Measurements from ENCODE around the gene LCN6.

The LCN6 gene

GRCh38 chr9:136726631-136727191 lies 21.6 kb downstream of the LCN6 start:
- peak in 1 of 2 donors; percentile 13 for DNase-seq (ENCODE audit: low read depth in 2 of 2, low spot score in 1 of 2)

DNA sequence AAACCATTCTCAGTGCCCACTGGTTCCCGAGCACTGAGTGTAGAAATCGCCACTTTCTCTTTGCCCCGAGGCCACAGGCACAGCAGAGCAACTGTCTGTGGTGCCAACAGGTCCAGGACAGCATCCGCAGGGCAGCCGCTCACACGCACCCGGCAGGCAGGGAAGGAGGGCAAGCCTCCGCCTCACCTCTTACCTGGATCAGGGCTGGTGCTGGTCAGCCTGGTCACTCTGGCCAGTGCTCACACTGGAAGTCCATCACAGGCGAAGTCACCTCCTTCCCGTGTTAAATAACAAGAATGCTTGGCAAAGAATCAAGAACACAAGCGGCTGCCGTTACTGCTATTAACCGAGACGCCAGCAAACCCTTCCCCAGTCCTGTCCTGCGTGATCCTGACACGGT lies 22.2 kb downstream of the LCN6 start:
- DNase-seq (ENCODE audit: low read depth in 2 of 2, low spot score in 1 of 2), result no peak

DNA sequence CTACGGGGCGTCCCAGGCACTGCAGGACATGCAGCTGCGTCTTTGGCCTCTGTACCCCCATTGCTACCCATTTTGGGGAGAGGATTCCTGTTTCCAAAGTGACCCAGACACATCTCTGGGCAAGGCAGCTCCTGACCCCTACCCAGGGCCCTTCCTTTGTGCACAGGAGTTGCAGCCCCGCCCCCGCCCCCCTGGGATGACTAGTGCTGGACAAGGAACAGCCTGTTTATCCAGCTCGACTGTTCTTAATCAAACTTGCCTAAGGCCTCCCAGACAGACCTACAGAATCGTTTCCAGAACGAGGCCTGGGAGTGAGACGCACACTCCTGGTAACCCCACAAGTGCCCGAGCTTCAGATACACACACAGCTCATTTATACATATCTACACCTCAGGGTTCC lies 22.7 kb downstream of the LCN6 start:
- no peak for DNase-seq (ENCODE audit: low read depth in 2 of 2, low spot score in 1 of 2)

DNA sequence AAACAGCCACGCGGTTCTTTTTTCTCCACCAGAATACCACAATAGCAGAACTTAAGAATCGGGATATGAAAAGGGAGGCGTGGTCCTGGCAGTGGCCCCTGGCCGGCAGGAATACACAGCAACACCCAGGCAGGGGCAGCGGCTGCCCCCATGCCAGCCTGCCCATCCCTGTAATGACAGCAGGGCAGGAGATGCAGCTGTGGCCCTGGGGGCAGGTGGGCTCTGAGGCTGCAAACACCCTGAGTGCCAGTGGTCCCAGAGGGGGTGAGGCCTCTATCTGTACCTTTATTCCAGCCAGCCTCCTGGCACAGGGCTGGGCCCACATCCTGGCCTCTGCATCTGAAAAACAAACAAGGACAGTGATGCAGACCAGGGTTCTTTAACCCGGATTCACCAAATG lies 23.6 kb downstream of the LCN6 start:
- no peak for DNase-seq (ENCODE audit: low read depth in 2 of 2, low spot score in 1 of 2)

DNA sequence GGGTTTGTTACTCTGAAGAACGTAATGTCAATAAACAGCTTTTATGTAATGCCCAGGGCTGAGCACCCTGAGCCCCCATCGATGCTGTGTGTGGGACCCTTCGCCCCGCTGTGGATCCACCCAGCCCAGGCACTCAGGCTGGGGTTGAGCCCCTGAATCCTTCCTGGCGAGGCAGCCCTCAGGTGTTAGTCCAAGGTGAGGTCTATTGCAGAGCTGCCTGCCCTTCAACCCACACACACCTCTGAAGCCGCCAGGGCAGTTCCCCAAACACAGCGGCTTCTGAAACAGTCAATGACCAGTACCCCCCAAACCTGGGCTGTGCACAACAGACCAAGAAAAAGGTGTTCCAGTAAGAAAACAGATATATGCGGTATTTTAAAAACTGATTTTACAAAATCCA lies 24.3 kb downstream of the LCN6 start:
- no peak for DNase-seq (ENCODE audit: low read depth in 2 of 2, low spot score in 1 of 2)

GRCh38 chr9:136723362-136723976 lies 24.9 kb downstream of the LCN6 start:
- DNase-seq (ENCODE audit: low read depth in 2 of 2, low spot score in 1 of 2), result no peak

GRCh38 chr9:136722969-136723356 lies 25.4 kb downstream of the LCN6 start:
- no peak for DNase-seq (ENCODE audit: low read depth in 2 of 2, low spot score in 1 of 2)

DNA sequence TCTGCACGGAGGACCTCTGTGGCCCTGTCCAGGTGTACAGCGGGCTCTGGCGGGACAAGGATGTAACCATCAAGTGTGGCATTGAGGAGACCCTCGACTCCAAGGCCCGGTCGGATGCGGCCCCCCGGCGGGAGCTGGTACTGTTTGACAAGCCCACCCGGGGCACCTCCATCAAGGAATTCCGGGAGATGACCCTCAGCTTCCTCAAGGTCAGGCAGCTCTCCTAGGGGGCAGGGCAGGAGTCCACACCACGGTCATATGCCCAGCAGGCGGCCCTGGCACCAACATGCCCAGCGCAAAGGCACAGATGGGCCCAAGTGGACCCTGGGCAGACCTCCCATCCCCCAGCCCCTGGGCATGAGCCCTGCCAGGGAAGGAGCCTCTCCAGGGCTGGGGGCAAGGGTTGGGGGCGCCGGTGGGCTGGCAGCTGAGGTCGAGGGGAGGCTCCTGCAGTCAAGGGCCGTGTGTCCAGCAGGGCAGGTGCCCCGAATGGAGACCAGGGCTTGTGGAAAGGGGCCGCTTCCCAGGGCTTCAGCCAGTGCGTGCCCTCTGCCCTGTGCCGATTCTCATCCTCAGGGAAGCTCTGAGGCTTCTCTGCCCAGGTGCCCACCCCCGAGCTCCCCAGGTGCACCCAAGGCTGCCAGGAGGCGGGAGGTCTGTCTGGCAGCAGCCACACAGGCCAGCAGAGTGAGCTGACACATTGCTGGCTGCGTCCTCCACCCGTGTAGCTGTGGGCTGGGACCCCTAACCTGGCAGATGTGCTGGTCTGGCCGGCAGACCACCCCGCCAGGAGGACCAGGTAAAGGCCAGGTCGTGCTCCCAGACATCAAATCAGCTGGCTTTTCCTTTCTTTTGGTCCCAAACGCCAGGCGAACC lies 26.0 kb downstream of the LCN6 start:
- DNase-seq (ENCODE audit: low read depth in 2 of 2, low spot score in 1 of 2), result no peak

GRCh38 chr9:136721339-136722092 lies 26.8 kb downstream of the LCN6 start:
- no peak for DNase-seq (ENCODE audit: low read depth in 2 of 2, low spot score in 1 of 2)

DNA sequence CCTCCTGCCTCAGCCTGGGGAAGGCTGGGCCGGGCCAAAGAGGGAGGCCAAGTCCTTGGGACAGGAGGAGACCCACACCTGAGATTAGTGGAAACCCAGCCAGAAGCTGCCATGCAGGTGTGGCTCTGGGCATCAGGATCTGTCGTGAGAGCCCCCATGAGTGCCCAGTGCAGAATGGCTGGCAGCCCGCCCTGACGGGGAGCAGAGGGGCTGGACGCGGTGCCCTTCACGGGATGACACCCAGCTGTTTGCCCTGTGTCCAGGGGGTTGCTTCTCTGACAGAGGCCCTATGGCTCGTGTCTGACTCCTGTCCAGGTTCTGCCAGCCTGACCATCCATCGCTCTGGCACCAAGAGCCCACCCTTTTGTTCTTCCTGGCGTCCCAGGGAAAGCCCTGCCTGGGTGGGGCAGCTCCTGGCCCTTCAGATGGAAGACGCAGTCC lies 27.4 kb downstream of the LCN6 start:
- DNase-seq (ENCODE audit: low read depth in 2 of 2, low spot score in 1 of 2), result no peak

GRCh38 chr9:136720251-136720897 lies 28.0 kb downstream of the LCN6 start:
- DNase-seq (ENCODE audit: low read depth in 2 of 2, low spot score in 1 of 2), result no peak

- DNase-seq (ENCODE audit: low read depth in 2 of 2, low spot score in 1 of 2), result no peak
Observed at GRCh38 chr9:136719195-136719880, 29.0 kb downstream of the LCN6 start.

DNA sequence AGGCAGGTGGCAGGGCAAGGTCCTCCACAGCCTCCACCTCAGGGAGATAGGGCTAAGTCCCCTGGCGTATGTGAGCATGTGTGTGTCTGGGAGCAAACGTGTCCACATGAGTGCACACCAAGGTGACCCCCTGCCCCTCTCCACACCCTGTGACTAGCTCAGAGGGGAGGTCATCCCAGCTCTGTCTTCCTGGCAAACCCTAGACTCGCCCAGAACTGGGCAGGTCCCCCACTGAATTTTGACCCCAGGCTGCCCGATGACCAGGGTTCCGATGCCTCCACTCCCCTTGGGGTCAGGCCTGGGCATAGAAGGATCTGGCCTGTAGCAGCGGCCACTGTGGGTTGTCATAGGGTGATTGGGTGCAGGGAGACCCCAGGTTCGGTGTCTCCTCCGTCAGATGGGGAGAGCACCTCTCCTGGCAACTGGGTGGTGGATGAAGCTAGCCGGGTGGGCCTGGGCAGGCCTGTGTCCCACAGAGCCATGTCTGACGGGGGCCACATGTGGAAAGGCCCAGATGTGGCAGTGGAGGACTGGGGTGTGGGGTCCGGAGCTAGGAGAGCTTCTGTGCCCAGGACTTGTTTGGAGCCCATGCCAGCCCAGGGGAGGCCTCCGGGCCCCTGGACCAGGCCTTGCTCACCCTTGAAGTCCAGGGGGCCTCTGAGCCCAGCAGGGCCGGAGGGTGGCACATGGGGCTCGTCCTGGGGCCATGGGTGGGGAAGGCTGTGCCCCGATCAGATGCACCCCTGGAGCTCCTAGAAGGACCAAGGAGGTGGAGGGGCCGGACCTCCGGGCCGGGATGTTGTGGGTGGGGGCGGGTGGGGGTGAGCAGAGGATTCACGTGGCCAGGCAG lies 29.8 kb downstream of the LCN6 start:
- DNase-seq (ENCODE audit: low read depth in 2 of 2, low spot score in 1 of 2), result no peak

GRCh38 chr9:136717399-136717798 lies 30.9 kb downstream of the LCN6 start:
- no peak for DNase-seq (ENCODE audit: low read depth in 2 of 2, low spot score in 1 of 2)

DNA sequence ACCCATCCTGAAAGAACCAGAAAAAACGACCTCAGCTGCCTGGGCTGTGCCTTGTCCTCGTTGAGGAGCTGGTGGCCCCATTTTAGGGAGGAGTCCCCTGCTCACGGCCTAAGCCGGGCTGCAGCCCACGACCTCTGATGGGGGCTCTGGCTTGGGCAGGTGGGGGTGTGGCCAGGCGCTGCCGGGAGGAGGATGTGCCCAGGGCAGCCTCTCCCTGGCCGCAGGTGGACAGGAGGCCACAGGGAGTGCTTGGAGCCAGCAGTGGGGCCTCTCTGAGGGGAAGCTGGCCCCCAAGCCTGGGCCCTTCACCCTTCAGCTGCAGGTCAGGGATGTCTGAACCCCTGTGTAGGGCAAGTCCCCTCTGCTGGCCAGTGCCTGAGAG lies 33.4 kb downstream of the LCN6 start:
- no peak for DNase-seq (ENCODE audit: low read depth in 2 of 2, low spot score in 1 of 2)

- DNase-seq (ENCODE audit: low read depth in 2 of 2, low spot score in 1 of 2), result no peak
Observed at GRCh38 chr9:136714096-136714892, 34.0 kb downstream of the LCN6 start.

DNA sequence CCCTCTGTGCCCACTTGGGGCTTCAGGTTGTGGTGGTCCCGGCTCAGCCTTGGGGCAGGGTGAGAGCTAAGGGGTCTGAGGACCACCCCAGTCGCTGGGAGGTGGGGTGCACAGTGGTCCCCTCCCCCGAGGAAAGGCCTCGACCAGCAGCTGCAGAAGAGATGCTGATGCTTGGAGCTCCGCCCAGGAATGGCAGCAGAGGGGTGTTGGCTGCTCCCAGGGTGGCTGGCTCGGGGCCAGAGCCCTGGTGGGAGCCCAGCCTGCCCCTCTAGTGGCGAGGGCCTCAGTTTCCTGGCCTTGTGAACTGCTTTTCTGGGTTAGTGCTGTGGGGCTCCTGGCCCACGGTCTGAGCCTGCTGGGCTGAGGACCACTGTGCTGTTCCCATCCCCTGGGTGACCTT lies 34.8 kb downstream of the LCN6 start:
- no peak for DNase-seq (ENCODE audit: low read depth in 2 of 2, low spot score in 1 of 2)

GRCh38 chr9:136712690-136713544 lies 35.4 kb downstream of the LCN6 start:
- DNase-seq (ENCODE audit: low read depth in 2 of 2, low spot score in 1 of 2), result no peak
